ENCODE results near the gene LLGL2. TPM values are rescaled to one million over a fixed set of nuclear protein-coding genes. Genes with fewer than 3 reads are reported as not detected.

Gene LLGL2
- total RNA-seq, 1 experiment from 2014 or later = 156 TPM

DNA sequence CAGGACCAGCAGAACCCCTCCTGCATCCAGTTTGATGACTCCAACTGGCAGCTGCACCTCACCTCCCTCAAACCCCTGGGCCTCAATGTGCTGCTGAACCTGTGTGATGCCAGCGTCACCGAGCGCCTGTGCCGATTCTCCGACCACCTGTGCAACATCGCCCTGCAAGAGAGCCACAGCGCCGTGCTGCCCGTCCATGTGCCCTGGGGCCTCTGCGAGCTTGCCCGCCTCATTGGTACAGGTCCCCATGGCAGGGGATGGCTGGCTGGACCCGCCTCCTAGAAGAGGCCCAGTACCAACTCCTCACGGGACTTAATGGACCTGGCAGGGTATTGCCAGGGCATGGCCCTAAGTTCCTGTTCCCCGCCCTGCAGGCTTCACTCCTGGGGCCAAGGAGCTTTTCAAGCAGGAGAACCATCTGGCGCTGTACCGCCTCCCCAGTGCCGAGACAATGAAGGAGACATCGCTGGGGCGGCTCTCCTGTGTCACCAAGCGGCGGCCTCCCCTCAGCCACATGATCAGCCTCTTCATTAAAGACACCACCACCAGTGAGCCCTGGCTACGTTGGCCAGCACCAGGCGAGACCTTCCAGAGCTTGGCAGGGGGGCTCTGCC is 32.8 kb upstream of the LLGL2 start:
- no TSS peak for BruUV-seq (replicated peaks)
- Histone ChIP-seq H3K9me2 (ENCODE audit: insufficient read depth) (no peaks in the 10 kb centered on the region), H3K9me3 (ENCODE audit: insufficient read depth, low read depth) (no peaks in the 10 kb centered on the region), H3K4me3 (no peak overlapping the region), H3K4me1 (replicated peaks; ENCODE audit: insufficient read depth) (no peaks in the 10 kb centered on the region), H3K27me3 (ENCODE audit: insufficient read depth, low read depth) (no peaks in the 10 kb centered on the region), H2AFZ (no peak overlapping the region), H3K27ac (no peak overlapping the region), H3K79me2 (ENCODE audit: low read depth) (no peaks in the 10 kb centered on the region), H3F3A (ENCODE audit: insufficient read depth, low read depth) (no peaks in the 10 kb centered on the region), H4K20me1 (ENCODE audit: insufficient read depth) (no peaks in the 10 kb centered on the region), H3K36me3 (ENCODE audit: low read depth) (no peaks in the 10 kb centered on the region), H3K4me2 (no peak overlapping the region)
- TF ChIP-seq EZH2 (IDR thresholded peaks at IDR 0.05; ENCODE audit: low read depth) = no peak
- ChIA-PET CTCF (no interaction called here), POLR2A (ENCODE audit: unreplicated experiment) (no interaction called here)
- DNase-seq = no peak
- intact Hi-C loops (cut with micrococcal nuclease; ENCODE audit: unreplicated experiment) = no loop called here

GRCh38 chr17:75493476-75494129 is 31.9 kb upstream of the LLGL2 start:
- Histone ChIP-seq H3K4me2 (no peak overlapping the region), H3K27me3 (ENCODE audit: insufficient read depth, low read depth) (no peaks in the 10 kb centered on the region), H2AFZ (no peak overlapping the region), H3F3A (ENCODE audit: insufficient read depth, low read depth) (no peaks in the 10 kb centered on the region), H3K36me3 (ENCODE audit: low read depth) (no peaks in the 10 kb centered on the region), H3K27ac (no peak overlapping the region), H3K4me1 (replicated peaks; ENCODE audit: insufficient read depth) (no peaks in the 10 kb centered on the region), H3K9me2 (ENCODE audit: insufficient read depth) (no peaks in the 10 kb centered on the region), H4K20me1 (ENCODE audit: insufficient read depth) (no peaks in the 10 kb centered on the region), H3K9me3 (ENCODE audit: insufficient read depth, low read depth) (no peaks in the 10 kb centered on the region), H3K79me2 (ENCODE audit: low read depth) (no peaks in the 10 kb centered on the region), H3K4me3 (no peak overlapping the region)
- CTCF ChIA-PET = no interaction called here
- DNase-seq = no peak
- intact Hi-C loops (cut with micrococcal nuclease; ENCODE audit: unreplicated experiment) = no loop called here
- no TSS peak for BruUV-seq (replicated peaks)
- TF ChIP-seq CTCF (conservative IDR thresholded peaks at IDR 0.05) (no peak), EZH2 (IDR thresholded peaks at IDR 0.05; ENCODE audit: low read depth) (no peak)
- POLR2A ChIA-PET (ENCODE audit: unreplicated experiment) = interaction anchor here (0.6 kb wide), 1 partner anchor 146 kb away, joined by 4 read pairs; no protein-coding TSS in a partner anchor

- TF ChIP-seq EZH2 (IDR thresholded peaks at IDR 0.05; ENCODE audit: low read depth) (no peak), CTCF (conservative IDR thresholded peaks at IDR 0.05) (no peak)
- no peaks in the 10 kb centered on the region for H3K79me2 ChIP-seq (ENCODE audit: low read depth)
- no peaks in the 10 kb centered on the region for H3K9me3 ChIP-seq (ENCODE audit: insufficient read depth, low read depth)
- no peaks in the 10 kb centered on the region for H3K4me1 ChIP-seq (replicated peaks; ENCODE audit: insufficient read depth)
- POLR2A ChIA-PET (ENCODE audit: unreplicated experiment) = interaction anchor here (0.6 kb wide), 1 partner anchor 147 kb away, joined by 4 read pairs; no protein-coding TSS in a partner anchor
- H3F3A ChIP-seq (ENCODE audit: insufficient read depth, low read depth) = no peaks in the 10 kb centered on the region
- no peaks in the 10 kb centered on the region for H3K36me3 ChIP-seq (ENCODE audit: low read depth)
- no peak overlapping the region for H3K4me2 ChIP-seq
- H3K4me3 ChIP-seq = no peak overlapping the region
- no peaks in the 10 kb centered on the region for H3K27me3 ChIP-seq (ENCODE audit: insufficient read depth, low read depth)
- H3K9me2 ChIP-seq (ENCODE audit: insufficient read depth) = no peaks in the 10 kb centered on the region
- DNase-seq = no peak
- no peaks in the 10 kb centered on the region for H4K20me1 ChIP-seq (ENCODE audit: insufficient read depth)
- BruUV-seq (replicated peaks) = no TSS peak
- H3K27ac ChIP-seq = no peak overlapping the region
- intact Hi-C loops (cut with micrococcal nuclease; ENCODE audit: unreplicated experiment) = no loop called here
- H2AFZ ChIP-seq = no peak overlapping the region
- CTCF ChIA-PET = interaction anchor here (0.7 kb wide), 1 partner anchor 18 kb away, joined by 3 read pairs; no protein-coding TSS in a partner anchor
Observed at GRCh38 chr17:75494326-75494877, 31.1 kb upstream of the LLGL2 start.

Measured in PC-9 (cell line).